NK-92 treated with Interleukin-12 subunit alpha and Interleukin-12 subunit beta, amount 100 ng/mL, for 24 hours (cell line): ENCODE data around the gene CHN2.

Experiments used
- DNase-seq: peaks from one replicate; lab custom pipeline; 2025; lab: John Stamatoyannopoulos, UW

Gene CHN2

DNA sequence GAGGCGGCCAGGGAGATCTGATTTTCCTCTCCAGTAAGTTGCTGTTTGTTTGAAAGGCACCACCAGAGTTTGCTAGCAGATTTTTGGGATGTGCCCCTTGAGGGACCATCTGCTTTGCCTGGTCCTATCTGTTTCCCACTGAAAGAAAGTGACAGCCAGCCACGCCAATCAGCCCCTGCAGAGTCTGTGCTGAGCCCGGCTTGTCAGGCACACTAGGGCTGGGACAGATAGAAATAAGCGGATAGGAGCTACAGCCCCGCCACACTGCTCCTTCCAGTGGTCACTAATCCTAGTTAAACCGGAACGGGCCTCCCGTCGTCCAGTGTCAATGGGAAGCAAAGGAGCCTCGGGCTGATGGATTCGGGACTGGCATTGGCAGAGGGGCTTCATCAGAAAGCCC, 207.2 kb downstream of the CHN2 start:
- no peak for DNase-seq

DNA sequence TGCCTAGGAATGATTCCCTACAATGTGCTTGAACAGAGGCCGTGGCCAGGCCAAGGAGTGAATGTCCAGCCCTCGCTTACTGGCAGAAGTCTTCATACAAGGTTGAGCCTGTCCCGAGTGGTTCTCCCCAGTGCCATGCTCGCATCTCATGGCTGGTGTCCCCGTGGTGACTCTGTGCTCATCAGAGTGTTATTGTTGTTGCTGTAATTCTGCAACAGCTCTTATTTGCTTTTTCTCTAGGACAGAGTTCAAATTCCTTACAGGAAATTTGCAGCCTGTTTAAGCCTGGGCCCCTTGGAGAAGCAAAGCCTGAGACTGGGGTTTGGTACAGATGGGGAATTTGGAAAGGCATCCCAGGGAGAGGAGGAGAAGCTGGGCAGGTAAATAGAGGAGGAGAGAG, 211.3 kb downstream of the CHN2 start:
- DNase-seq, result no peak

DNA sequence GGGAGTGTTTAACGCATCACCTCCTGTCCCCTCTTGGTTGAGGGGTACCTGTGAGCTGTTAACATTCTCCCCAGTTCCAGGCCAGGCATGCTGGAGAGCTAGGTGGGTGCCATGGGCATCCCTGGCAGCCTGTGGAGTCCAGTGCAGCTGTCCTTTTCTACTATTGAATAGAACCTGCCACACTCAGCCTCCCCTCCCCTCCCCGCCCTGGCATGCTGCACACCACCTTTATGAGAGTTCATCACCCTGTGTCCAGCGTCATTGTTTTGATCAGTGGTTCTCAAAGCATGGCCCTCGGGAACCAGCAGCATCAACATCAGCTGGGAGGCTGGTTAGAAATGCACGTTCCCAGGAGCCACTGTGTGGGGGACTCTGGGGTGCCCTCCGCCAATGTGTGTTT, 211.8 kb downstream of the CHN2 start:
- DNase-seq, result no peak

DNA sequence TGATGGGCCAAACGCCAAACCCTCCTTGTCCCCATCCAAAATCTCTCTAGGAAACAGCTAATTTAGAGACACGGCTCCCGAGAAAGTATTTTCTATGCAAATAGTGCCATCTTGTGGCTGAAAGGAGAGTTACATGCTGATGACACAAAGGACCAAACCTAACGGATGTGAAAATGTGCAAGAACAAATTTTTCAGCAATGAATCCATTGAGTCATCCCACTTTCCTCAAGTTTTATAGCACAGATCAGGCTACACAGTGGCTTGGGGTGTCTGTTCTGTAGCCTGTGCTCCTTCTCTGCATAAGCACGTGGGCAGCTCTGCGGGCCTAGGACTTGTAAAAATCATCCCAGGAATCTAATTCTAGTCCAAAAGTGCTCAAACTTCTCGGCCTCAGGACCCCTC, 214.3 kb downstream of the CHN2 start:
- DNase-seq, result no peak

DNA sequence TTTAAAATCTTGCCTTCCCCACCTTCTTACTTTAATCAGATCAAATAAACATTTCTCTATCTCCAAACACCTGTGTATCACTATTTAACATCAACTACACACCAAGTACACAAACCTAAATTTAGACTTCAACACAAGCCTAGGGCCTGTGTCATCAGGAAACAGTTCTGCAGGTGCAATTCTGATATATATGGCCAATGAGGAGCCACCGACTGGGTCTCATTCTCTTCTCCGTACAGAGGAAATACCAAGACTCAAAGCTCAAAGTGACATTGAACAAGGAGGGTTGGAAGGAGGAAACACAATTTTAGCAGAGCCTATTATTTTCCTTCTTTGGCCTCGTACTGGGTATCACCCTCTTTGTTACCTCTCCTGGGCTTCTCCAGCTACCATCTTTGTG, 216.4 kb downstream of the CHN2 start:
- no peak for DNase-seq

DNA sequence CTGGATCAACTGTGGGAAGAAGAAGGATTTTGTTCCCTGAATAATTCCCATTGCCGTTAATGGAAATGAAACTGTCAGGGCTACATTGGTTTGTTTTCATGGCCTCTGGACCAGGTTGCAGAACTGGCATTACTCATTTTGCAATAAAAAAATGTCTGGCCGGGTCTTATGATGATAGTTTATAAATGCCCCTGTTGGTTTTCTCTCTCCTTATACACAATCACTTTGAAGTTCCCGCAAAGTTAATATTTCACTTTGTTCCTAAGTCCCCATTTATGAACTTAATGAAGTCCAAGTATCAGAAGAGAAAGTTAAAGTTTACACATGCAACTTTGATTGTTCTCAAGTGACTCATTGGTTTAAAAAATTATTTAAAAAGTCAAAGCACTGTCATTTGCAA, 218.3 kb downstream of the CHN2 start:
- DNase-seq, result no peak

DNA sequence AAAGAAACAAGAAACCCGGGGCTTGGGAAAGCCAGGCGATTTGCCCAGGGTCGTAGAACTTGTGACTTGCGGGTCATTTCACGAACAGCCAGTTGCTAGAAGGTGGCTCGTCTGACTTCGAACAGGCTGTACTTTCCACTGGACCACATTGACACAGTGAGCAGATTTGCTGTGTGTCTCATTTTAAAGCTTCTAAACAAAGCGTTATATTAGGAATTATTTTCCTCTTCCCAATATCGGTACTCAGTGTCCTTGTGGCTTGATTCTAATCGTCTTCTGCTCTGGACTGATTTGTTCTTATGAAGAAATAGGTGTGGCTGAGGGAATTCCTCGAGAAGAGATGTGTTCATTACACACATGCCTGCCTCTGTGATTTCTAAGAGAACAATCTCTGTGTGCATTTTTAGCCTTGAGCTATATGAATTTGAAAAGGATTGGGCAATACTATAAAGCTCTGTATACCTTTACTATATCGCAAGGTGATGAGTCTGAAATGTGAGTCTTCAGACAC, 219.1 kb downstream of the CHN2 start:
- no peak for DNase-seq

DNA sequence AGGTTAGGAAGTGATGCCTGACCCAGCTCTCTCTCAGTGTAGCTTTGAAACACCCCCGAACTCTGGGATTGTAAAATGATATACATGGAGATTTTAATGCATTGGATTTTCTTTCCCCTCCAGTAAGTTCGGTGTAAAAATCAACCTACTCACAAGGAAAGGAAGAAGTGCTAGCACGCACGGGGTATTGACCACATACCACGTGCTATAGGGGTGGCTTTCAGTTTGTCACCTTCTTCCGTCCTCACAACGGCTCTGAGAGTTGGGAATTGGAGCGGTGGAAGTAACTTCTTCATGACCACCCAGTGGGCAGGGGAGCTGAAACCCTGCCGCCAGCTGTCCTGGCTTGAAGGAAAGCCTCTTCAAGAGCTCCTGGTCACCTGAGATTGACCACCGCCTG, 219.6 kb downstream of the CHN2 start:
- DNase-seq, result no peak

DNA sequence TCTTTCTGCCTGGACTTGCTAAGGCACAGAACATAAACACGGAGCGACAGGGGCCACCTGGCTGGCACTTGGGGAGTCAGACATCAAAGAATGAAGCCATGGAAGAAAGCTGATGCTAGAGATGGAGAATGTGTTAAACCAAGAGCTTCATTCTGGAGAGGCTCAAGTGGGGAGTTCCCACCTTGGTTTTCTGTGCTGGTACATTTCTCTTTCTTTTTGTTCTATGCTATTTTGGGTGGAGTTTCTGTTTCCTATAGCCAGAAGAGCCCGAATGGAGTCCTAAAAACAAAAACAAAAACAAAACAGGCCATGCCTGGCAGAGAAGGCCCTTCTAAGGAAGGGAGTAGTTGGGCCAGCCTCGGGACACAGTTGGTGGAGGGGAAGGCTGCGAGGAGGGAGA, 220.6 kb downstream of the CHN2 start:
- DNase-seq, result no peak

DNA sequence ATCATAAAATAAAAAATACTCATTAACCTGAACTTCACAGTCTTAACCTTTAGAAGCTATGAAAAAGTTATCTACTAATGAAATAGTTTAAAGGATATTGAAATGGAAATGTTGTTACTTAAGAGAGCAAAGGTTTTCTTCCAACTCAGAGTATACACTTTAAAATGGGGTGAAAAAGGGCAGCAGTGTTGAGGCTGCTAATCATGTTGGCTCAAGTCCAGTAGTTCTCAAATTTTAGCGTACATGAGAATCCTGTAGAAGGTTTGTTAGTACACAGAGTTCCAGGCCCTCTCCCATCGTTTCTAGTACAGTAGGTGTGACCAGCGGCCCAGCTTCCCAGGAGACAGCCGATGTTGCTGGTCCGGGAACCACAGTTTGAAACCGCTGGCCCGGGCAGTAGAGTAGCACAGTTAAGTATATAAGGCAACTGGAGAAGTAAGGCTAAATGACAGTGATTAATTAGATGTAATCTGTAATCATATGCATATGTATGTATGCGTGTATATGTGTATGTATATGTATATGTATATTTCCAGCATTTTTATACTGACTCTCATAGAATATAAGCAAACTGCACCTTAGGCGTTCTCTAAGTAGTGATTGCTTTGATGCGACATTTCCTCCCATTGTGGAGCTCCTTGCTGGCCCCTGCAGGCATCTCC, 221.8 kb downstream of the CHN2 start:
- no peak for DNase-seq

DNA sequence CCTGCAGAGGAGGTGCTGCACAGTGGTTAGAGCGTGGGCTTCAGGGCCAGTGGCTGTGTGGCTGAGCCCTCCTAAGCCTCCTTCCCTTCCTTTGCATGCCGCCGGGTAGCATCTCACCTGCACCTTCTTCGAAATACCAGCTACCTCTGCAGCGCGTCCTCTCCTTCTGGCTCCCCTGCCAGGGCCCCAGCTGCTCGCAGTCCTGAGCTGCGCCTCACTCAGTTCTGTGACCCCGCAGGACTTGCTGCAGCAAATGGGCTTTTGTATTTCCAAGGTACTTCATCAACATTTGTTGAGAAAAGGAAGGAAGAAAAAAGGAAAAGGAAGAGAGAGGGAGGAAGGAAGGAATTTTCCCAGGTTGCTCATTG, 222.3 kb downstream of the CHN2 start:
- DNase-seq, result no peak

DNA sequence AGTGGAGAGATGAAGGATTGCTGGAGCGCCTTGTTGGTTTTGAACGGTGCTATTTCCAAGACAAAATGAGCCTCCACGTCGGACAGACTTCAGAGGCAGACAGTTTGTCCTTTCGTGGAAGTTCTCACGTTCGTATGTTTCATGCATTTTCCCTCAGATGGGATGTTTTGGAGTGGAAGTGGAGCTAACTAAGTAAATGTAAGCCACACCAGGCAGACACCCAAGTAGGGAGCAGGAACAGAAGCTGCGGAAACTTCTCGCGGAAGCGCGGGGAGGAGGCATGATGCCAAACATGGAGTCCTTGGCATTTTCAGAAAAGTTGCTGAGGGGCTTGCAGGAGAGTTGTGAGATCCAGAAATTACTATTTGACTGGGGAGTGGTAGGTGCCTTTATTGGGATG, 223.5 kb downstream of the CHN2 start:
- no peak for DNase-seq

DNA sequence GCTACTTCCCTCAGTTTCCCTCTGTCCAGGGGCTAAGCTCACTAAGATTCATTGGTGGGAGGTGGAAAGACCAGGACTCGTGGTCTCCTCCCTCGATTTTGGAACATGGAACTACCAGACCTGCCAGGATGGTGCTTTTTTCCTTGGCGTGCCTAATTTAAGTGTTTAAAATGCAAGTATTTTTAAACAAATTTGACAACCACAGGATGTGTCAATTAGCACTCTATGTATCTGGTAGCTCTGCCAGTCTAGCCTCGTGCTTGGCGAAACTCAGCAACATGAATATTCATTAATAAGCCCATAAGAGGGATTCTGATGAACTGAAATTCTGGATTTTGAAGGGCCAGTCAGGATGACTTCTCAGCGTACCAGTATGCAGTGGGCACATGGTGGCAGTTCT, 224.1 kb downstream of the CHN2 start:
- DNase-seq, result no peak

DNA sequence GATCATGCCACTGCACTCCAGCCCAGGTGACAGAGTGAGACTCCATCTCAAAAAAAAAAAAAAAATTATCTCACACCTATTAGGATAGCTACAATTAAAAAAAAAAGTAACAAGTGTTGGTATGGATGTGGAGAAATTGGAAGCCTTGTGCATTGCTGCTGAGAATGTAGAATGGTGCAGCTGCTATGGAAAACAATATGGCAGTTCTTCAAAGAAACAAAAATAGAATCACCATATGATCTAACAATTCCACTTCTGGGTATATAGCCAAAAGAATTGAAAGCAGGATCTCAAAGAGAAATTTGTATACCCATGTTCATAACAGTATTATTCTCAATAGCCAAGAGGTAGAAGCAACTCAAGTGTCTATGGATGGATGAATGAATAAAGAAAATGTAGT, 225.4 kb downstream of the CHN2 start:
- no peak for DNase-seq

DNA sequence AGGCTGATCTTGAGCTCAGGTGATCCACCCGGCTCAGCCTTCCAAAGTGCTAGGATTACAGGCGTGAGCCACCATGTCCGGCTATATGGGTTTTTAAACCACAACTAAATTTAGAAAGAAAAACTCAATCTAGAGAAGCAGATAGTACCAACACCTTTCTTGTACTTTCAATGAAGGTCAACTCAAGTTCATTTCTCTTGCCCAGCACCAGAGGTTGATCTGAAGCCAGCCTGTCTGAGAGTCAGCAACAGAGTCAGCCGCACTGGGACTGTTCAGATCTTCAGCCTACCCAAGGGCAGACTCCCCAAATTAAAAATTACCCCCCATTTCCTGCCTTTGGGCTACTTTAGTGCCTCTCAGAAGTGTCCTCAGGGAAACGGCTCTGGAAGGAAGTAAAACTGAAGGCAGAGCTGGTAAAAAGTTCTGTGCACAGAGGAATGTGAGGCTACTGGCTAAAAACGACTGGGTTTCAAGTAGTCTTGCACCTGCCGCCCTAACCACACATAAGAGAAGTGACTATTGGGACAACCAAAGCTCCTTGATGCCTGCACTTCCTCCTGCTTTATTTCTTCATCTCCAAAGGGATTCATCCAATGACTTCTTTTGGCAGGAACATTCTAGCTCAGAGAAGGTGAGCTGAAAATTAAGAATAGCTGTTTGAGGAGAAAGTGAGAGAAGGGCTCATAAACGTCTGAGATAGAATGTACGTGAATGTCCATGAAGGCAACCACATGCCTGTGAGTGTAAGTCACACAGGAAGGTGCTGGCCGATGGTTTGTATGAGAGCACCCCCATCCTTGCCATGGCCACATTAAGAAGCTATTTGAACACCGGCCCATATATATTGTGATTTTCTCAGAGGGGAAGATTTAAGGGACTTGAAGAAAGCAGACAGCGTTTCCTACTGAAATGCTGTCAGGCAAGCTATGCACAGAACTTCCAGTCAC, 226.7 kb downstream of the CHN2 start:
- no peak for DNase-seq

DNA sequence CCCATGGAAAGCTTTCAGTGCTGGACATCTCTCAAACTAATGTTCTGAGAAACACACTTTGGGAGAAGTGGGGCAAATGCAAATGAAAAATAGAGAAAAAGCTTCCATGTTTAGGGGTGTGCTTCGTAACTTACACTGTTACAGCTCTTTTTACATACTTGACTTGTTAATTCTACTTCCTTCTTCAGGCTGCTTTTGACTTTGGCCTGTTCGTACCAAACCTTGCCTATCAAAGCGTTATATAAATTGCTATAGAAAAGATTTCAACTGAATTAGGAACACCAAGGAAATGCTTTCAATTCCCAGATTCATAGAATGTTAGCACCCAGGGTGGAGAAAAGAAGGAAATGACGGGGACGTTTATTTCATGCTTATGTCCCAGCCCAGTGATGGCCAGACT, 228.3 kb downstream of the CHN2 start:
- no peak for DNase-seq

DNA sequence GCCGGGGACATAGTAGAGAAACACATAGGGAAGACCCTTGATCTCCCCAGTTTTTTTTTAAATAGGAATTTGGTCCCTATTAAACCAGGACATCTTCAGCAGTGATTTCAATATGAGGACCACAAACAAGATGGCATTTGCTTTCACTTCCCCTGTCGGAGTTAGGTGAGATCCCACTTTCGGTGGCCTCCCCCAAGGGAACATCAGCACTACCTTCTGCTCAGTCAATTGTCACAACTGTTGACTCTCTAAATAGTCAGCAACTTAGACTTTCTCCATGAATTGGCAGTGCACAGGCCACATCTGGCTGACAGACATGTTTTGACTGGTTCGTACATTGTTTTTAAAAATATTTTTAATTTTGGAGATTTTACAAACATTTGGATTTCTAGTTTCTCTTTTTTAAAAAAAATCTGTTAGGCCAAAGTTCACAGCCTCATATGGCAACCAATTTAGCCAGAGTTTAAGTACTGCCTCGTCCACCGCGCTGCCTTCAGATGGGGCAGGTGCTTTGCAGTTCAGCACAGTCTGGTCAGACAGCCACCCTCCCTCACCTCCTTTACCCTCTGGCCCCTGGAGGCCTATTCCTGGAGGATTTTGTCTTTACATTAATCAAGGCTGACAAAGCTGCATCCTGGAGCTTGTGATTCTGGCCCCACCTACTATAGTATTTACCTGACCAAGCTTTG, 229.9 kb downstream of the CHN2 start:
- DNase-seq, result no peak

DNA sequence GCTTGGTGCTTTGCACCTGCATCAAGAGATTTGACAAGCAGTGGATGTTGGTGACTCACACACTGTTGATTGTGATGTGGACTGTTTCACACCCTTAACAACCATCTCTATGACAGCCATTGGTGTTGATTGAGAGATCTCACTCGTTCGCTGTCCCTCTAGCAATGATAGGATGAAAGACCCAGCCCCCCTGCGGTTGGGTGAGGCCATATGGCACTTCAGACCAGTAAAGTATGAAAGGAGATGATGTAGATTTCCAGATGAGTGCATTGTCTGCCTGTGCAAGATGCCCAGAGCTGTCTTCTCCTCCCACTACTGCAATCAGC, 230.4 kb downstream of the CHN2 start:
- no peak for DNase-seq

DNA sequence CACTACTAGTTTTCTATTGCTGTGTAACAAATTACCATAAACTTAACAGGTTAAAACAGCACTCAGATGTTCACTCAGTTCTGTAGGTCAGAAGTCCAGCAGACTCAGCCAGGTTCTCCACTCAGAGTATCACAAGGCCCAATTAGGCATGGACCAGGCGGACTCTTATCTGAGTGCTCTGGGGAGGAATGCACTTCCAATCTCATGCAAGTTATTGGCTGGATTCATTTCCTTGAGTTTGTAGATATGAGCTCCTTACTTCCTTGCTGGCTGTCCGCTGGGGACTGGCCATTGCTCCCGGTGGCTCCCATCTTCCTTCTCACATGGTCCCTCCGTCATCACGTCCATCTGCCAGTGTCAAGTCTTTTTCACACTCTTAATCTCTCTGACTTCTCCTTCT, 232.0 kb downstream of the CHN2 start:
- DNase-seq, result no peak

DNA sequence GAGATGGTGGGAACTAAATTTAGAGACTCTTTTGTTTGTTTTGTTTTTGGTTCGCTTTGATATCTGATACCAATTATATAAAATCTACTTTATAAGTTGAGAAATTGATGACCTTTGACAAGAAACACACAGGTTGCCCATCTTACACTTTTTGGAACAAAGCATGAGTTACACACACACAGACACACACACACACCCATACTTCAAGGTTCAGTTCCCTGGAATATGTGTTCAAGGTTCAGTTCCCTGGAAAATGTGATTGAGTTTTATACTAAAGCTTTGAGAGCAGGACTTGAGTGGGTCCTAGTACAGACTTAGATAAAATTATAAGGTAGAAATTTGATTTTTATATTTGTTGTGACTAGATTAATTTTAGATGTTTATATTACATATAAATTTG, 234.8 kb downstream of the CHN2 start:
- no peak for DNase-seq

DNA sequence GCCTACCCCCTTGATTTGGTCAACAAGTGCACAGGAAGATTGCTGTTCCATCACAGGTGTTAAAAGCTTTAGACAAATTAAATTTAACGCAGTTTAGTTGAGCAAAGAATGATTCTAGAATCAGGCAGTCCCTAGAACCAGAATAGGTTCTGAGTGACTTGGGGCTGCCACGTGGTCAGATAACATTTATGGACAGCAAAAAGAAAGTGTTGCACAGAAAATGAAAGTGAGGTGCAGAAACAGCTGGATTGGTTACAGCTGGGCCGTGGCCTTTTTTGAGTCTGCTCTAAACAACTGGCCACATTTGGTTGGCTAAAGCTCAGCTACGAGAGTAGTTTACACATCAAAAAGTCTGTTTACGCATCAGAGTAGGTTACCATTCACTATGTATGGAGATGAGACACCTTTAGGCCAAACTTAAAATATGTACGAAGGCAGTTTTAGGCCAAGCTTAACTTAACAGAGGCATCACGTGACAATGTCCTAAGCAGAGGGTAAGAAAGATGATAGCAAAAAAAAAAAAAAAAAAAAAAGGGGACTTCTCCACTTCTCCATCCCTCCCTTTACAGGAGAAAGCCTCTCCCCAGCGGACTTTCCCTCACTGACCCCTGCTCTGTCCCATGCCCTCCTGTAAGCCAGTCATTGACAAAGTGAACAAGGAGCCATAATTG, 235.8 kb downstream of the CHN2 start:
- no peak for DNase-seq

DNA sequence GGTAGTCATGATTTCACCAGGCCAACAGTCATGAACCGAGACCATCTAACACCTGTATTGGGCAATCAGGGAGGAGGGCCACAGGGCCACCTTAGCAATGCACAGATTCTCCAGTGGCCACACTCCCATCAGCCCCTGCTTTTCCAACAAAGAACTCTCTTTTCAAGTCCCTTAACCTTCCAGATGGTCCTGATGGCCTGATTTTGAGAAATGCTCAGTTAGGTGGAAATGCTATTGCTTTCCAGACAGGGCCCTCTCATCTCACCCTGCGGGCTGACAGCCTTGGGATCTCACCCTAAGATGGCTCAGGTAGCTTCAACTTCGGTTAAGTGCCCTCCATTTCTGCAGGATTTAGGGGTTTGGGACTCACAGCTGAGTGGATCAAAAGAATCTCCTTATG, 237.1 kb downstream of the CHN2 start:
- no peak for DNase-seq

DNA sequence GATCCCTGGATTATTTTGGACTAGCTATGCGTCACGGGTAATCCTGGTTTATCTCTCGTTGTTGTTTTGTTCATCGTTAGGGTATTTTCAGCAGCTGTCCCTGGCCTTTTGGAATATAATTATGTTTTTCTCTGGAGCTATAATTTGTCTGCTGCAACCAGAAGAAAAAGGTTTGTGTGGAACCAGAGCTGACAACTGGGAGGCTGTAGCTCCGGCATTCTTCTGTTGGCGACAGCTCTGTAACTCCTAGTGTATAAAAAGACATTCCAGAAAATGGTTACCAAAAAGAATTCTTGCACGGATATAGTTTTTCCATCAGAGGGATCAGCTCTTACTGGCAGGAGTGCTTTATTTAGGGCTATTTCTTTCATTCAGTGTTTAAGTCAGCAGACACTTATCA, 238.1 kb downstream of the CHN2 start:
- DNase-seq, result no peak
